Loucy (cell line): Measurements from ENCODE around the gene PDLIM4.

ENCODE experiments used
- H2AFZ ChIP-seq: fragments of 200-600 bp; sonication (generic); 2 replicates; pipeline ENCODE4 v1.6.0; 2016; ENCODE audit warnings: antibody characterized with exemption, mild to moderate bottlenecking, low read length, moderate library complexity
- H3F3A ChIP-seq: fragments of 200-600 bp; 2 replicates; pipeline ENCODE4 v1.6.0; 2016; ENCODE audit warnings: antibody characterized with exemption, low read depth, mild to moderate bottlenecking
- H3K27me3 ChIP-seq: fragments of 200-600 bp; sonication (generic); 2 replicates; pipeline ENCODE4 v1.6.1; 2014; ENCODE audit warnings: low read length, mild to moderate bottlenecking; ENCODE audit not compliant: insufficient read depth, poor library complexity, severe bottlenecking
- H3K36me3 ChIP-seq: fragments of 200-600 bp; sonication (generic); 2 replicates; pipeline ENCODE4 v1.6.1; 2016; ENCODE audit warnings: low read length; ENCODE audit not compliant: insufficient read depth
- H3K4me1 ChIP-seq: fragments of 200-600 bp; sonication (generic); 2 replicates; pipeline ENCODE4 v1.5.1; 2014; ENCODE audit warnings: low read length, mild to moderate bottlenecking; ENCODE audit not compliant: insufficient read depth, poor library complexity, severe bottlenecking
- H3K4me2 ChIP-seq: fragments of 200-600 bp; sonication (generic); 2 replicates; pipeline ENCODE4 v1.6.0; 2014; ENCODE audit warnings: antibody characterized with exemption, low read length, low read depth, mild to moderate bottlenecking; ENCODE audit not compliant: poor library complexity, severe bottlenecking
- H3K4me3 ChIP-seq: fragments of 200-600 bp; sonication (generic); 2 replicates; pipeline ENCODE4 v1.5.1; 2014; ENCODE audit warnings: low read length, mild to moderate bottlenecking, mixed read lengths; ENCODE audit not compliant: poor library complexity, severe bottlenecking
- H3K79me2 ChIP-seq: fragments of 200-600 bp; sonication (generic); 2 replicates; pipeline ENCODE4 v1.6.1; 2014; ENCODE audit warnings: low read length; ENCODE audit not compliant: insufficient read depth
- H3K9ac ChIP-seq: fragments of 200-600 bp; sonication (generic); 2 replicates; pipeline ENCODE4 v1.6.0; 2014; ENCODE audit warnings: mild to moderate bottlenecking, low read depth, low read length, moderate library complexity; ENCODE audit not compliant: poor library complexity, severe bottlenecking
- H3K9me2 ChIP-seq: fragments of 200-600 bp; sonication (generic); replicated peaks from 2 replicates; pipeline ENCODE4 v1.6.1; 2016; ENCODE audit warnings: low read depth, low read length, mixed read lengths
- H3K9me3 ChIP-seq: fragments of 200-600 bp; sonication (generic); 2 replicates; pipeline ENCODE4 v1.6.1; 2014; ENCODE audit warnings: mild to moderate bottlenecking, antibody characterized with exemption, low read length, low read depth; ENCODE audit not compliant: insufficient read depth
- H4K20me1 ChIP-seq: fragments of 200-600 bp; sonication (generic); 2 replicates; pipeline ENCODE4 v1.6.0; 2014; ENCODE audit warnings: antibody characterized with exemption, low read length, mild to moderate bottlenecking; ENCODE audit not compliant: insufficient read depth, poor library complexity, severe bottlenecking
- EZH2phosphoT487 ChIP-seq: fragments of 200-600 bp; IDR thresholded peaks from 2 replicates; pipeline ENCODE4 v1.6.1; 2018; ENCODE audit warnings: antibody characterized with exemption, mild to moderate bottlenecking, moderate library complexity, borderline replicate concordance
- TF ChIP-seq, protein P1 (sequence below): fragments of 200-600 bp; sonication (generic); conservative IDR thresholded peaks from 2 replicates; pipeline ENCODE4 v1.5.1; 2014; ENCODE audit warnings: mild to moderate bottlenecking, antibody characterized with exemption, low read length

Gene PDLIM4

DNA sequence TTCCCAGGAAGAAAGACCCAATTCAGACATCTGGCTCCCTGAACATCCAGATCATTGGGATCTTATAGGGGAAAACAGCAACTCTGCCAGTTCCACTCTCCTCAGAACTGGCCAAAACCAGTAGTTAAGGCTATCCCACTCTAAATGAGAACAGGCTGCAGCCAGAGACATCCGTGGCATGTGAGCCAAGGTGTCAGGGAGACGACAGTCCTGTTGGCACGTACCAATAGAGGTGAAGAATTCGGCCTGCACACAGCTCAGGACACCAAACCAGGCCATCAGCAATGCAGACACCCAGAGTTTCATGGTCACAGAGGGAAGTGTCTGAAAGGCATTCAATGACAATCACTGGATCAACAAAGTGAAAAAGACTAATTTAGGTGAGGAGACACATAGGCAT lies 39.2 kb upstream of the PDLIM4 start:
- Histone ChIP-seq H4K20me1 (no peaks in the 10 kb centered on the region), H3K9me2 (no peaks in the 10 kb centered on the region), H2AFZ (no peak overlapping the region), H3K79me2 (no peaks in the 10 kb centered on the region), H3F3A (no peaks in the 10 kb centered on the region), H3K27me3 (no peaks in the 10 kb centered on the region), H3K4me3 (no peak overlapping the region), H3K9me3 (no peaks in the 10 kb centered on the region), H3K4me1 (no peaks in the 10 kb centered on the region), H3K9ac (no peak overlapping the region), H3K4me2 (no peak overlapping the region), H3K36me3 (no peaks in the 10 kb centered on the region)
- TF ChIP-seq, protein P1, sequence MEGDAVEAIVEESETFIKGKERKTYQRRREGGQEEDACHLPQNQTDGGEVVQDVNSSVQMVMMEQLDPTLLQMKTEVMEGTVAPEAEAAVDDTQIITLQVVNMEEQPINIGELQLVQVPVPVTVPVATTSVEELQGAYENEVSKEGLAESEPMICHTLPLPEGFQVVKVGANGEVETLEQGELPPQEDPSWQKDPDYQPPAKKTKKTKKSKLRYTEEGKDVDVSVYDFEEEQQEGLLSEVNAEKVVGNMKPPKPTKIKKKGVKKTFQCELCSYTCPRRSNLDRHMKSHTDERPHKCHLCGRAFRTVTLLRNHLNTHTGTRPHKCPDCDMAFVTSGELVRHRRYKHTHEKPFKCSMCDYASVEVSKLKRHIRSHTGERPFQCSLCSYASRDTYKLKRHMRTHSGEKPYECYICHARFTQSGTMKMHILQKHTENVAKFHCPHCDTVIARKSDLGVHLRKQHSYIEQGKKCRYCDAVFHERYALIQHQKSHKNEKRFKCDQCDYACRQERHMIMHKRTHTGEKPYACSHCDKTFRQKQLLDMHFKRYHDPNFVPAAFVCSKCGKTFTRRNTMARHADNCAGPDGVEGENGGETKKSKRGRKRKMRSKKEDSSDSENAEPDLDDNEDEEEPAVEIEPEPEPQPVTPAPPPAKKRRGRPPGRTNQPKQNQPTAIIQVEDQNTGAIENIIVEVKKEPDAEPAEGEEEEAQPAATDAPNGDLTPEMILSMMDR: no peak
- no peak for TF ChIP-seq EZH2phosphoT487

DNA sequence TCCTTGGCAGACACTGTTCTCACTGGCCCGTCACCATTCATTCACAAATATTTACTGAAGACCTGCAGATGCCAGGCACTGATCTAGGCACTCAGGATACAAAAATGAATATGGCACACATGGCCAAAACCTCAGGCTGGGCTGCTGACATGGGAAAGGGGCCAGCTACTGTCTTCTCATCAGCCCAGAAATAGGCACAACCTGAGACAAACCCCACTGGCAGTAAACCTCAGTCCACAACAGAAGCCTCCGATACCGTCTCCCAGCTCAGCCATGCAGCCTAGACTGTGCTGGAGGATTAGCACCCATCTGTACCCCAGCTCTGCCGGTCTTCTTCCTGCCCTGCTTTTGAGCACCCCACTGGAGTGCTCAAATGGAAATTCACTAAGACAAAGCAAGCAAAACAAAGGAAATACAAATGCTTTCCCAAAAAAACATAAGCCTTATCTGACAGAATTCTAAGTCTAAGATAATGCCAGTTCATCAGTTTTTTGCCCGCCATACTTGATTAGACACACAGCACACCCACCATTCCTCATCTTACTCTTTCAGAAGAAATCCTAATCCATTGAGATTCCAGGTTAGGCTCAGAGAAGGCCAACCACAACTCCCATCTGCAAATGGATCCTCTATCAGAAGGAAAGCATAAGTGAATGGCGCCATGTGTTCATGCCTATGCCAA lies 38.1 kb upstream of the PDLIM4 start:
- TF ChIP-seq, protein P1: no peak
- TF ChIP-seq EZH2phosphoT487: no peak
- Histone ChIP-seq H2AFZ (no peak overlapping the region), H3K4me2 (no peak overlapping the region), H3K36me3 (no peaks in the 10 kb centered on the region), H3K9me2 (no peaks in the 10 kb centered on the region), H3K27me3 (no peaks in the 10 kb centered on the region), H3F3A (no peaks in the 10 kb centered on the region), H3K9ac (no peak overlapping the region), H3K79me2 (no peaks in the 10 kb centered on the region), H3K4me1 (no peaks in the 10 kb centered on the region), H4K20me1 (no peaks in the 10 kb centered on the region), H3K4me3 (no peak overlapping the region), H3K9me3 (no peaks in the 10 kb centered on the region)

DNA sequence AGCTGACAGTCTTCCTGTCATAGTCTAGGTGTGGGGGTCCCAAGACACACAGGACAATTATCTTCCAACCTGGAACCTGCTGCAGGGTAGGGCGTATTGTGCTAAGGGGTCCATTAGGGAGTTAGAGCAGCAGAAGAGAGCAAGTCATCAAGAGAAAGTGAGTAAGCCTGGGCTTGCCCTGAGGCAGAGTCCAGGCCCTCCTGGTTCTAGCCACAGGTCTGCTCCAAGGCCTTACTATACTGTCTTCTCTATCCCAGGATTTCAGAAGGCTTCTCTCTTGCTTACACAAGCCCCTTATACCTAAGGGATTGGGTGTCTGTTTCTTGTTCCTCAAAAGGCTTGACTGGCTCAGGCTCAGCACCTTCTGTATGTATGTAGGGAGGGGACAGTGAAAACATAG lies 37.5 kb upstream of the PDLIM4 start:
- H3K79me2 ChIP-seq: no peaks in the 10 kb centered on the region
- no peaks in the 10 kb centered on the region for H3K27me3 ChIP-seq
- no peaks in the 10 kb centered on the region for H3F3A ChIP-seq
- no peak overlapping the region for H3K9ac ChIP-seq
- H3K9me2 ChIP-seq: no peaks in the 10 kb centered on the region
- no peak overlapping the region for H3K4me3 ChIP-seq
- H2AFZ ChIP-seq: no peak overlapping the region
- H3K9me3 ChIP-seq: no peaks in the 10 kb centered on the region
- TF ChIP-seq, protein P1: no peak
- no peak for TF ChIP-seq EZH2phosphoT487
- H3K4me2 ChIP-seq: no peak overlapping the region
- no peaks in the 10 kb centered on the region for H3K4me1 ChIP-seq
- H3K36me3 ChIP-seq: no peaks in the 10 kb centered on the region
- no peaks in the 10 kb centered on the region for H4K20me1 ChIP-seq
